Epithelial cell of esophagus (primary cell): ENCODE measurements around the gene SLC44A1.
A peak's percentile ranks its signal among the peaks of the same experiment; 100 is the strongest.

ENCODE experiments used
- DNase-seq: peaks from one replicate; pipeline ENCODE4 v3.0.0; 2010; ENCODE audit warnings: low read depth
- H3K4me3 ChIP-seq: 2 replicates; pipeline ENCODE4 v1.5.1; 2011; ENCODE audit warnings: mild to moderate bottlenecking, low read length, control low read depth
- TF ChIP-seq, protein P1 (sequence below): IDR thresholded peaks from 2 replicates; pipeline ENCODE4 v1.5.1; 2011; ENCODE audit warnings: low read depth, mild to moderate bottlenecking, low read length, control low read depth, inconsistent platforms; ENCODE audit not compliant: insufficient read depth; ENCODE audit errors: missing control alignments

SLC44A1 gene

DNA sequence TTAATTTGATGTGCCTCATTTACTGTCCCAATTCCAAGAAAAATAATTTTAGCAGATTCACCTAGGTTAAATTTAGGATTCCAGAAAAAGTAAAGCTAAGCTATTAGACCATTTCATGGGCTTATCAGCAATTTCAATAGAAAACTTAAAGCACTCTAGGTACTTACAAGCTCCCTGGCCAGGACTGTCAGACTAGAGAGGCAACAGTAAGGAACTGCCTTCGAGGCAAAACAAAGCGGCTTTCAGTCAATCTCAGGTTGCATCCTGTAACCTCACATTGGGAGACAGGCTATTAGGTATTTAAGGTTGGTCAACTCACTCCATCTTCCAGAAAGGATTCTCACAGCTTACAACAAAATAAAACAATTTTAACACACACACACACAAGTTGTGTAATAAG, 154.7 kb downstream of the SLC44A1 start:
- H3K4me3 ChIP-seq = no peak overlapping the region
- DNase-seq = no peak
- TF ChIP-seq, protein P1, sequence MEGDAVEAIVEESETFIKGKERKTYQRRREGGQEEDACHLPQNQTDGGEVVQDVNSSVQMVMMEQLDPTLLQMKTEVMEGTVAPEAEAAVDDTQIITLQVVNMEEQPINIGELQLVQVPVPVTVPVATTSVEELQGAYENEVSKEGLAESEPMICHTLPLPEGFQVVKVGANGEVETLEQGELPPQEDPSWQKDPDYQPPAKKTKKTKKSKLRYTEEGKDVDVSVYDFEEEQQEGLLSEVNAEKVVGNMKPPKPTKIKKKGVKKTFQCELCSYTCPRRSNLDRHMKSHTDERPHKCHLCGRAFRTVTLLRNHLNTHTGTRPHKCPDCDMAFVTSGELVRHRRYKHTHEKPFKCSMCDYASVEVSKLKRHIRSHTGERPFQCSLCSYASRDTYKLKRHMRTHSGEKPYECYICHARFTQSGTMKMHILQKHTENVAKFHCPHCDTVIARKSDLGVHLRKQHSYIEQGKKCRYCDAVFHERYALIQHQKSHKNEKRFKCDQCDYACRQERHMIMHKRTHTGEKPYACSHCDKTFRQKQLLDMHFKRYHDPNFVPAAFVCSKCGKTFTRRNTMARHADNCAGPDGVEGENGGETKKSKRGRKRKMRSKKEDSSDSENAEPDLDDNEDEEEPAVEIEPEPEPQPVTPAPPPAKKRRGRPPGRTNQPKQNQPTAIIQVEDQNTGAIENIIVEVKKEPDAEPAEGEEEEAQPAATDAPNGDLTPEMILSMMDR = no peak

DNA sequence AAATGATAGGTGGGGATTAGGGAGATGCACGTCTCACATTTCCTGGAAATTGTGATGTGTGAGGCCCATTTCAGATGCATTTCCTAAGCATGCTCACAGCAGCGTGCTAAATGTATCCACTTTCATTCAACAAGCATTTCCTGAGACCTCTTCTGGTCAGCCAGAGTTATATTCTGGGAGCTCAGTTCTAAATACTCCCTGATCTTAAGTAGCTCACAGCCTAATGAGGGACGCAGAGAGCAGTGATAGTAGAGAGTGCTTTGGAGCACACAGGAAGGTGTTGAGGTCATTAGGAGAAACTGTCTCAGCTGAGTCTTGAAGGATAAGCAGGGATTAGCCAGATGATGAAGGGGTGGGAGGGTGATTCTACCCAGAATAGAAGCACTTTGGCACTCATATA, 157.2 kb downstream of the SLC44A1 start:
- TF ChIP-seq, protein P1 = no peak
- DNase-seq = no peak
- no peak overlapping the region for H3K4me3 ChIP-seq

DNA sequence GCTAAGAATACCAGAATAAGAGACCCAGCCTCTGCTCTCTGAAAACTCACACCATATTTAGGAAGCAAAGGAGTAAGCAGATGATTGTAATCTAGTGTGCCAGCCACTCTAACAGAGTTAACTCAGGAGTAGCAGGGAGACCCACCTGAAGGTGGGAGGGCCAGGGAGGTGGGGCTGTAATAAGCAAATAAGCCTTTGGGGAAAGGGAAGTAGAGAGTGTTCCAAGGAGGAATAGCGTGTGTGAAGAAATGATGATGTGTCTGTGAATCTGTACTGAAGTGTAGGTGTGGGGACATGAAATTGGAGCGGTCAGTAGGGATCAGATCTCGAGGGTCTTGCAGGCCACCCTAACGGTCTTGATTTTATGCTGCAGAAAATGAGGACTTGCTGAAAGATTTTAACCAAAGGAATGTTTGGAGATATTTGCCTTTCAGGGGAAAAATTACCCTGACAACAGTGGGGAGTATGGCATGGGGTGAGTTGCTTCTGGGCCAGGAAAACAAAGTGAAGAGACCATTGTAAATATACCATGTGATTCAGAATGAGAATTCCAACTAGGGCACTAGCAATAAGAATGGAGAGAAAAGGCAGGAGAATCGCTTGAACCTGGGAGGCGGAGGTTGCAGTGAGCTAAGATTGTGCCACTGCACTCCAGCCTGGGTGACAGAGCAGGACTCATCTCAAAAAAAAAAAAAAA, 159.2 kb downstream of the SLC44A1 start:
- no peak overlapping the region for H3K4me3 ChIP-seq
- TF ChIP-seq, protein P1 = no peak
- no peak for DNase-seq

DNA sequence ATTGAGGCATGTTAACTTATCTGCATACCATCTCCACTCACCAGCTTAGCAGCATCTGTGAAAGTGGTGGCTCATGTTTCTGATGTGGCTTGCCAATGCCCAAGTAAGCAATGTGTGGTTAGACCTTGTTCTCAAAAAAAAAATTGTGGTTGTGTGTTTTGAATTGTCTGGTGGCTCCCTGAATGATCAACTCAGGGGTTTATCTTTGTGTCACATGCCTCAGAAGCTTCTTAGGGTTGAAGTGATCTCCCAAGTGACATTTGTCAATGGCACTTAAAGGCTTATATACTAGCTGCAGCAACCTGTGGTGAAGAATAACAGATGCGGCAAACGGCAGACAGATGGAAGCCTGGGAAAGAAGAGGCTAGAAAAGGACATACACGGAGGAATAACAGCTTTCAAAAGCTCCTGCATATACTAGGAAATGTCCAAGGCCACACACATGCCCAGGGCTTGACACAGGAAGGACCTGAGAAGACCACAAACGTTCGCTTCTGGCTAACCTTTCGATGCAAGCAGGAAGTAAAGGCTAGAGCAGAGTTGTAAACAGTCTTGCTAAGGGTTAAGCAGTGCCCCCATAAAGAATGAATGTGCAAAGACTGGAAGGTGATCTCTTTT, 161.2 kb downstream of the SLC44A1 start:
- no peak overlapping the region for H3K4me3 ChIP-seq
- DNase-seq = no peak
- TF ChIP-seq, protein P1 = no peak

DNA sequence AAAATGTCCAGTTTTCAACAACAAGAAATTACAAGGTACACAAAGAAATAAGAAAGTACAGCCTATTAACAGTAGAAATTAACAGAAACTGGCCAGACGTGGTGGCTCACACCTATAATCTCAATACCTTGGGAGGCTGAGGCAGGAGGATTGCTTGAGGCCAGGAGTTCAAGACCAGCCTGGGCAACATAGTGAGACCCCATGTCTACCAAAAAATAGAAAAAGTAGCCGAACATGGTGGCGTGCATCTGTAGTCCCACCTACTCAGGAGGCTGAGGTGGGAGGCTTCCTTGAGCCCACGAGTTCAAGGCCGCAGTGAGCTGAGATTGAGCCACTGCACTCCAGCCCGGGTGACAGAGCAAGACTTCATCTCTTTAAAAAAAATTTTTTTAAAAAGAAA, 161.9 kb downstream of the SLC44A1 start:
- H3K4me3 ChIP-seq = no peak overlapping the region
- no peak for DNase-seq
- TF ChIP-seq, protein P1 = no peak

DNA sequence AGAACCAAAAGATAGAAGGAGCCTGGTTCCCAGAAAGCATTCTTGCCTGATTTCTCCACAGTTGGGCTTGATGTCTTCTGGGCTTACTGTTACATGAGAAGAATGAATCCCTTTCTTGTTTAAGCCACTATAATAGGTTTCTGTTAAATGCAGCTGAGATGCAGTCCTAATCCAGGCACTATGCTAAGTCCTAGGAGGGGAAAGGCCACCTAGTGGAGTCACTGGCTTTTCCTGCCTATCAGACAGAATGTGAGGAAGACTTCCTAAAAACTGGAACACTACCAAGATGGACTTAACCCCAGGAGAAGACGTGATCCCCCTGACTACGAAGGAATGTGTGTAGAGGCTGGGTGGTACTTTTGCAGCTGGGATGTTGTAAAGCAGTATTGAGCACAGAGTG, 169.1 kb downstream of the SLC44A1 start:
- no peak overlapping the region for H3K4me3 ChIP-seq
- peak; percentile 35 for DNase-seq
- TF ChIP-seq, protein P1 = peak; percentile 51
